HPDE6-E6E7 (cell line): ENCODE measurements around the gene TNFSF15.

Experiments
- DNase-seq: peaks from one replicate; pipeline ENCODE4 v3.0.0; 2011; ENCODE audit warnings: missing footprints; ENCODE audit errors: extremely low spot score

The TNFSF15 gene

DNA sequence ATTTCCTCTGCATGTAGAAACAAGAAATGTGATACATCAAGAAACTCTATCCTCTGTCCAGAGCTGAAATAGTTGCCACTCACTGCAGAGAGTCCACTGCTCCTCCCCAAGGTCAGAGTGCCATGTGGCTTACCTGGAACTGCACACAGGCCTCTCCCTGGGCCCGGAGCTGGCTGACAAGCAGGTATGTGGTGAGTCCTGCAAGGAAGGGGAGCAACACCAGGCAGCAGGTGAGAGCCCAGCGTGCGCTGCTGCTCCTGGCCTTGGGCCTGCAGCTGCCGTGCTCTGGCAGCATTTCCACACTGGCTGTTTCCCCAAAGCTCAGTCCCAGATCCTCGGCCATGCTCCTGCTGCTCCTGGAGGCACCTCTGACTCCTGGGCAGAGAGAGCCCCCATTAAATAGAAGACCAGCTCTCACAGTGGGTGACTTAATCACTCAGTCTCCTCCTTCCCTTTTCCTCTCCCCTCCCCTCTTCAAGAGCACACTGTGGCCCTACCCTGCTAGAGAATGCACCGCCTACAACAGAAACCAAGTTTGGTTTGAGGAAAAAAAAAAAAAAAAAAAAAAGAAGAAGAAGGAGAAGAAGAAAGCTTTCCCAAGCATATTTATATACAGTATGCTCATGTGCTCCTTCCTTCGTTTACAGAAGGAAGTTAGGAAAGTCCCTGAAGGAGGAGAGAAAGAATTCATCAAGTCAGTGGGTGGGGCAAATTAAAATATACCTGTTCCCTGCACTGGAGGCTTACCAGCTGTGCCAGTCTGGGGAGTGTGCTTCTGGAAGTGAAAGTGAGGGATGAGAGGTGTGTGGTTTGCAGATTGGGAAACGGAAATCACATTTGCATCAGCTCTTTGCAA is at the start of gene TNFSF15:
Gene TNFSF15, minus strand, starts transcription at position 370 of the 856 bp plus-strand sequence. Its CDS starts 27 bp downstream, at position 343.
- DNase-seq: peak; percentile 83

- no peak for DNase-seq
These were observed 49.6 kb upstream of the TNFSF15 start for GRCh38 chr9:114855488-114855887.

DNA sequence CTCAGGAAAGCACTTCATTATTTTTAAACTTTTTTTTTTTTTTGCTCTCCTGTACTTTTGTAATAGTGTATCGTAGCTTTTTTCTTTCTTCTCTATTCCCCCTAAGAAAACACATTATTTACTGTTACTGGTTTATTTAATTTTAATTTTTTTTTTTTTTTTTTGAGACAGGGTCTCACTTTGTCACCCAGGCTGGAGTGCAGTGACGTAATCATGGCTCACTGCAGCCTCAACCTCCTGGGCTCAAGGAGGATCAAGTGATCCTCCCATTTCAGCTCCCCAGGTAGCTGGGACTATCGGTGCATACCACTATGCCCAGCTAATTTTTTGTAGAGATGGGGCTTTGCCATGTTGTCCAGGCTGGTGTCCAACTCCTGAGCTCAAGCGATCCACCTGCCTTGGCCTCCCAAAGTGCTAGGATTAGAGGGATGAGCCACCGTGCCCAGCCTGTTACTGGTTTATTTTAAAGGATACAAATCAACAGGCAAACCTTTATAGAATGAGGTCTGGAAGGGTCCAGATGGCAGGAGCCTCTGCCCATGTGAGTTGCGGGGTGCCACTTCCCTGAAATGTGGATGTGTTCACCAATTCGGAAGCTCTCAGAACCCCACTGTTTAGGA is 49.0 kb upstream of the TNFSF15 start:
- no peak for DNase-seq

DNA sequence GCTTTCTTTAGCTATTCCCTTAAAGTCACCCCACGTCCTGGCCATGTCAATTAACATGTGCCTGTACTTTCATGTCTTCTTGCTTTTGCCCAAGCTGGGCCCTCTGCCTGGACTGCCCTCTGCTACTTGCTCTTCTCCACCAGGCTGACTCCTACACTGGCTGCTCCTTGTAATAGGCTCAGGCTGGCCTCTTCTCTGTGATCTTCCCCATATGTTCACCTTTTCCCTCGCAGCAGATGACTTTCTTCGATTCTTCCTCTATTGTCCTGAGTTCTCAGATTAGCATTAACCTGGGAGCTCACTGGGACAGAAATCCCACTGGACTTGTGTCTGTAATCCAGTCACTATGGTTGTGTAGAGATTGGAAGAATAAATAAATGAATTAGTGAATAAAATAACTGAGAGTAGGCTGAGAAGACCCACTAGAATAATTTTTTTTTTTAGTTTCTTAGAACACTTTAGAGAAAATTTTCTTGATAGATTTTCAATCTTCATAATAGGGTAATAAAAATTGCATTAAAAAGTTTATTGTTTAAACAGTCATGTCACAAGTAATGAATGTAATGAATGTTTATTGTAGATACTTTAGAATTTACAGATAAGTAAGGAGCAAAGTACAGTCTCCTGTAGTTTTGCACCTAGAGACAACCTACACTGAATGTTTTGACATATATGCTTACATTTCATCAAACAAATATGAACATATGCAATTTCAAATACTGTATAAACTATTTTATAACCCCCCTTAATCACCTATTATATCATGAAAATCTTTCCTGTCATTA is 47.4 kb upstream of the TNFSF15 start:
- no peak for DNase-seq

DNA sequence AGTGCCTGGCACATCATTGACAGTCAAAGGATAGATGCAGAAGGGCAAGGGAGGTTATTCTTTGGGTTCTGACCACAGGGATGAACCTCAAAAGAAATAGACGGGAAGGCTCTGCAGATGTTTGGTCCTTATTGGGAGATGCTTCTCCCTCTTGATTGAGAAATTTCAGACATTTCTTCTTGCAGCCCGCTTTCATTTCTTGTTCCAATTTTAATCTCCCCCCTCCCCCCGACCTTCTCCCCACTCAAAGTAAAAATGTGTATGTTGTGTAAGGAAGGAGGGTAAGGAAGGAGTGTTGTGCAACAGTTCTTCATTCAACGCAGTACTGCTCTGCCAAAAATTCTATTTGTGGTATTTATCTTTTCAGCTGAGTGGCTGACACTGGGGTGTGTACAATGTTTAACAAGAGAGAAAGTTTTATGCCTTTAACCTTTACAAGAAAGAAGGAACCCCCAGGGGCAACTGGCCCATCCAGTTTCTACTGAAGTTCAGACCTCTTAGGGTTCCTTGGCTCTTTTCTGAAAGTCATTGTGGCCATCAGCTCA is 46.3 kb upstream of the TNFSF15 start:
- DNase-seq: no peak

GRCh38 chr9:114851306-114851705 is 45.5 kb upstream of the TNFSF15 start:
- DNase-seq: no peak

GRCh38 chr9:114850871-114851270 is 45.0 kb upstream of the TNFSF15 start:
- no peak for DNase-seq

DNA sequence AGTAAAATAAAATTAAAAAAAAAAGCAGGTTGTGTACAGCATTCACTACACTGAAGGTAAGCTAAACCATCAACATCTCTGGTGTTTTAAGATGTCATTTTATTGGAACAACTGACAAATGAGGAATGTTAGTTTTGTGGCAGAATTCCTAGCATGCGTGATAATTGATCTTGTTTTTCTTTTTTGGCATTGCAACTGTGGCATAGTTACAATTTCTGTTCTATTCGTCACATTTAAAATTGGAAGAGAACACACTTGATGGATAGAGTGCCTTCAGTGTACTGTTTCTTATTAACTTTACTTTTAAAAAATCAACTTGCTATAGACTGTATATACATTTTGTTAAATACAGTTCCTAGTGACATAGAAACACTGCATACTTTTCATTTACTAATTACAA is 43.6 kb upstream of the TNFSF15 start:
- no peak for DNase-seq

GRCh38 chr9:114847492-114848417 is 41.9 kb upstream of the TNFSF15 start:
- no peak for DNase-seq

GRCh38 chr9:114845373-114845772 is 39.5 kb upstream of the TNFSF15 start:
- no peak for DNase-seq

- no peak for DNase-seq
These were observed 38.9 kb upstream of the TNFSF15 start for GRCh38 chr9:114844766-114845165.

GRCh38 chr9:114837923-114838322 is 32.1 kb upstream of the TNFSF15 start:
- DNase-seq: no peak

DNA sequence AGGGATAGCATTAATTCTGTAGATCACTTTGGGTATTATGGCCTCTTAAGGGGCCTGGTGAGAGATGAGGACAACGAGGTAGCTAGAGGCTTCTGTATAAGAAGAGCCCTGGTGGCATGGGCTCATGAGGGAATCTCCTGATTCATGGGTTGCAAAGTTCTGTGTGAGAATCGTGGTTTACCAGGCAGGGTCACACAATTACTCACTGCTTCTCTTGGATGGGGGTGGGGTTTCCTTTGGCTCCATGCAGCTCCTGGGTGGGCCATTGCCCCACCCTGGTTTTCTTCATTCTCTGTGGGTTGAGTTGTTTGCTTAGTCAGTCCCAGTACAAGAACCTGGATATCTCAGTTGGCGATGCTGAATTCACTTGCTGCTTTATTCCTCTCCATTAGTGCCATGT is 30.9 kb upstream of the TNFSF15 start:
- DNase-seq: no peak

GRCh38 chr9:114834386-114834785 is 28.5 kb upstream of the TNFSF15 start:
- DNase-seq: no peak

GRCh38 chr9:114830546-114830945 is 24.7 kb upstream of the TNFSF15 start:
- DNase-seq: no peak

DNA sequence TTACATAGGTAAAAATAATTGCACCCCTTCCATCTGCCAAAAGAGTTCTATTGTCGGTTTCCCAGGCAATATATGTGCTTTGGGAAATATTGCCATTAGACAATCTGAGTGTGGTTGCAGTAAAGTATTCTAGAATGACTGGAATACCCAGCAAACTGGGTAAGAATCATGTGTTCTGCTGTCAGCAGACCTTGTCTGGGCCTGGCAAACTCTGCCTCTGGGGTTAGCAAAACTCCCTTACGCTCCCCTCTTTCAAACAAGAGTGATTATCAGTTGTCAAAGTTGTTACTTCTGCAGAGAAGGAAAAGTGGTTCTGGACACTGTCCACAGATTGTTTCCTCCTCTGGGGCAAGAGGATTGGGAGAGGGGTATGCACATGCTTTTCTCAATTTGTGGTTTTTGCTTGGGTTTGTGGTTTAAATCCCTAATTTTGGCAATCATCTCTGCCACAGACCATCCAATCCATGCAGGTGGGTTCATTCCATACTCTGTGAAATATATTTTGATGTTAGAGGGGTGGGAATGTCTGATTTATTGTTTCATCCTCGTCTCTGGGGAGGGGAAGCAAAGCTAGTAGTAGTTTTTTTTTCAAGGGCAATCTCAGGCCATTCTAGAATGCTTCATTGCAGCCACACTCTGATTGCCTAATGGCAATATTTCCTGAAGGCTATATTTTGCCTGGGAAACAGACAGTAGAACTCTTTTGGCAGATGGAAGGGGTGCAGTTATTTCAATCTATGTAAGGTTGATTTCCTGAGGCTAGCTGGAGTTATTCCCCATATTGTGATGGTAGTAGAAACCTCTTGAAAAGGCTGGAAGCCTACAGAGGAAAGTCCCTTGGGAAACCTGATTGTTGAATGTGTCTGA is 24.0 kb upstream of the TNFSF15 start:
- DNase-seq: no peak

DNA sequence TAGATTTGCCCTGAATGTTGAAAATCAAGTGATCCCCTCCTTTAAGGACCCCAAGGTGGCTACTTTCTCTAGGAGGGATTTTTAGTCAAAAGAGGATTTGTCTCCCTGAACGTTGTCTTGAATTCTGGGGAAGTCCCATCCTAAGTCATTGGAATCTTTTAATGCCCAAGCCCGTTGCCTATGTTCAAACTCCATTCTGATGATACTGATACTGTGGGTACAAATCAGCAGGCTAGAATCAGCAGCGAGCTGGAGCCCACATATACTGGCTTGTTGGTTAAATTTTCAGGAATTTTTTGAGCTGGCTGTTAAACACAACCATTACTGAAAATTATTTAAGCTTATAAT is 22.4 kb upstream of the TNFSF15 start:
- DNase-seq: no peak

DNA sequence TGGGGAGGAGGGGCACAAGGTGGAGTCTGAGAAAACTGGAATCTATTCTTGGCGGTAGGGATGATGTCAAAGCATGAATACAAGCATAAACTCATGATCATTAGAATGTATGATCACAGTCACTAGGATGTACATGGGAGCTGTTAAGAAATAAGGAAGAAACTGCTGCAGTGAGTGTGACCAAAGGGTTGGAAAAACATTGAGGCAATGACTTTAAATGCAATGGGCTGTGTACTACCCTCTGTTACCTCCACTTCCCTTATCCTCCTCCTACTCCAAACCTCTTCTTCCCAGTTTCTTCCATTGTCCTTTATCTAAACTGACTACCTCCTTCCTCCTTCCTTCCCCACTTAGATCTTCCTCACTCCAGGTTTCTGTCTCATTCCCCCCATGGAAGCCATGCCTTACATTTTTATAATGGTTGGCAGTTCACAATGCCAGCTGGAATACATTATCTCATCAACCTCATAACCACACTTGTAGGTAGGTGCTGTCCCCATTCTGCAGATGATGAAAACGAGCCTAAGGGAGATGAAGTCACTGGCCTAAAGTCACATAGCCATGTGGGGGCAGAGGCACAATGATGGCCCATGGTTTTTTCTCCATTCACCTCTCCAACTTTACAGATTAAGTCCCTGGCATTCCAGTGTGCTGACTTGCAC is 21.9 kb upstream of the TNFSF15 start:
- no peak for DNase-seq

DNA sequence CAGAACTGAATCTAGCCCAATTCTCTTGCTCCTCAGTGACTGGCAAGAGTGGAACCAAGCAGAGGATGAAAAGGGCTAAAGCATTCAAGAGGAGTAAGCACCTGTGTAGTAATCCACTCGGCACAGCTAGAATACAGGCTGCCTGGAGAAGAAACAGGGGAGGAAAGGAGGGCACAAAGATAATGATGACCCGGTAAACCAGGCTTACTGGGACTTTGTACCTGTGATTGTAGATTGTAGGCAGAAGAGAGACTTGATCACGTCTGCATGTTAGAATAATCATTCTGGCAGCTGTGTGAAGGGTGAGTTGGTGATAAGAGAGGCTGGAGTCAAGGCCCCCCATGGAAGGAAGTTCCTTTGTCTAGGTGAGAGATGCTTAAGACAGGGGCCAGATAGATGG is 20.6 kb upstream of the TNFSF15 start:
- no peak for DNase-seq
